Activated naive CD8-positive, alpha-beta T cell treated with anti-CD3 and anti-CD28 coated beads, Interleukin-2, amount 50 U/mL, for 16 hours (primary cell): ENCODE data around the gene ATP5F1D.

Source experiments
- DNase-seq: peaks from one replicate; pipeline ENCODE4 v3.0.0-alpha.2; 2020; ENCODE audit warnings: low read depth, low spot score

ATP5F1D gene

DNA sequence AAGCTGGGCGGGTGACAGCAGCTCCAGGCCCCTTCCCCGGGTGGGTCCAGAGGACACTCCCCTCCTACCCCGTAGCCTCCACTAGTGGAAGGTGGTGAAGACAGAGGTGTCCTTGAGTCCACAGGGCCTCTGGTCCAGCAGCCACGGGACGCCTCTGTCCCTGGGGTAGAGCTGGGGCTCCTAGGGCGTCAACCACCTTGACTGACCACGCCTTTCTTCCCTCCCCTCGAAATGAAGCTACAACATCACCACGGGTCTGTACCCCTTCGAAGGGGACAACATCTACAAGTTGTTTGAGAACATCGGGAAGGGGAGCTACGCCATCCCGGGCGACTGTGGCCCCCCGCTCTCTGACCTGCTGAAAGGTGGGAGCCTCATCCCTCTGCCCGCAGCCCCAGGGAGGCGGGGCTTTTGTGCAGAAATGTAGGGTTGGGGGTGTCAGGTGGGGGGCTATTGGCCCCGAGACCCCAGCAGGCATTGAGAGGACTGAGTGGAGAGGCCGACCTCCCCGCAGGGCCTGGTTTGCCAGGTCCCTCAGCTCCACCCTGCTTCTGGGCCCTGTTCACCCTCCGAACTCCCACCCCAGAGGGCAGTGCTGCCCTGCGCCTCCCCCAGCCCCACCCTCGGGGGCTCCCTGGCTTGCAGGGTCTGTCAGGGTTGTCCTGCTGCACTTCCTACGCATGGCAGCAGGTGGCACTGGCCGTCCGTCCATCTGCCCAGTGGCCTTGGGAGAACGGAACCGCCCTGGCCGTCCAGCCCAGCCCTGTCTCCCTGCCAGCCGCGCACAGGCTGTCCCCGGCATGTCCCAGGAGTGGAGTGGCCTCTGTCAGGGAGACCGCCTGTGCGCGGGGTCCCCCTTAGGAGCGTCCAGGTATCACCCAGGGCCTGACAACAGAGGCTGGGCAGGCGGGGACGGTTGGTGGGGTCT, 20.3 kb upstream of the ATP5F1D start:
- no peak for DNase-seq

- DNase-seq = no peak
Observed at GRCh38 chr19:1221904-1222255, 19.7 kb upstream of the ATP5F1D start.

DNA sequence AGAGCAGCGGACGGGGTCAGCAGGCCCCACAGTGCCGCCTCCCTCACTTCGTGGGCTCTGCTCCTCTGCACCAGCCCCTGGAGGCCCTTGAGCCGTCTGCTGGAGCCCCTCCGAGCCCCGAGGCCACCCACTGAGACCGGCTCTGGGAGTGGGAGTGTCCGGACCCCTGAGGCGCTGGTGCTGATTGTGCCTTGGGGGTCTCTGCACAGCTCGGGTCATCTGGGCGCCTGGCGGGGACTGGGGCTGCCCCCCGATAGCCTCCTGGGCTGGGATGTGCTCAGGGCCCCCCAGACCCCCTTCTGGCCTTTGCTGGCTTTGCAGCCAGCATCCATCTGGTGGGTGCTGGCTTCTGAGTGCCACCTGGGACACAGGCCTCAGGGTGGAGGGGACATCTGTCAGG, 19.2 kb upstream of the ATP5F1D start:
- no peak for DNase-seq

- DNase-seq = no peak
Observed at GRCh38 chr19:1223018-1223855, 18.3 kb upstream of the ATP5F1D start.

GRCh38 chr19:1224047-1224825, 17.3 kb upstream of the ATP5F1D start:
- no peak for DNase-seq

DNA sequence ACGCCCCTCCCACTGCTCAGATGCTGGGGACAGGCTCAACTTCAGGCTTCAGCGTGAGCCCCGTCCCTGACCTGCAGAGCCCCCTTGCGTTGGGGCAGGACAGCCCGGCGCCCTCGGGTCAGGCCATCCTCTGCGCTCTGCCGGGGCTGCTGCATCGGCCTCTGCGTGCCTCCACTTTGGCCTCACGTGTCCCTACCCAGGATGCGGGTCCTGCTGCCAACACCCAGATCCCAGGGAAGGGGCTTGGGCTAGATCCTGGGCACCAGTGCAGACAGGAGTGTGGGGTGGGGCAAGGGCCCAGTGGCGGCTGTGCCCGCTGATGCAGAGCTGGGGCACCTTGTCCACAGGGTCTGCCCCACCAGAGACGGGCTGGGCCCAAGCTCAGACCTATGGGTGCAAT, 16.7 kb upstream of the ATP5F1D start:
- no peak for DNase-seq

DNA sequence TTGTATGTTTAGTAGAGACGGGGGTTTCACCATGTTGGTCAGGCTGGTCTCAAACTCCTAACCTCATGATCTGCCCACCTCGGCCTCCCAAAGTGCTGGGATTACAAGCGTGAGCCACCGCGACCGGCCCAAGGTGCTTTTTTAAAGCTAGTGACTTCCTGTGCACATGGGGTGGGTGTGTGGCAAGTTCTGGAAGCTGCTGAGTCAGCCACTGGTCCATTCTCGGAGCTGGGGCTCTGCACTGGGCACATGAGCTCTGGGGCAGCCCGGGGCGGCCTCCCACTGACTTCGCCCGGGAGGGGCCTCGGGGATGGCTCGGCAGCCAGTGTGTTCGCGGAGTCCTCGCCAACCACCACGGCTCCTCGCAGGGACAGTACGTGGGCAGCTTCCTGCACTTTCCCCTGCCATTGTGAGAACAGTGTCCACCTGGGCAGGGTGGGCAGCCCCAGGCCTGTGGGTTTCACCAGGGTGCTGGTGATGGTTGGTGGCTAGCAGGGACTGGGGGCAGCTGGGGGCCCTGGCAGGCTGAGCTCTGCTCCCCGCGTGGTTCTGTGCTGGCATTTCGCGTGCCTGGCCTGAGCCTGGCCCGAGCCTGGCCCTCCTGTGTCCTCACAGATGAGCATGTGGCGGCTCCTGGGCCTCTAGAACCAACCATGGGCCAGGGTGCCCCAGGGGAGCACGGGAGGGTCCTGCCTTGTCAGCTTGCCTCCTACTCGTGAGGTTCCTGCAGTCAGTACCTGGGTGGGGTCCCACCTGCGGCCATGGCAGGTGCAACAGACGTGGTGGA, 15.9 kb upstream of the ATP5F1D start:
- no peak for DNase-seq

GRCh38 chr19:1226227-1226518, 15.4 kb upstream of the ATP5F1D start:
- no peak for DNase-seq

- no peak for DNase-seq
Observed at GRCh38 chr19:1226522-1227303, 14.8 kb upstream of the ATP5F1D start.

- DNase-seq = no peak
Observed at GRCh38 chr19:1227304-1228054, 14.1 kb upstream of the ATP5F1D start.

DNA sequence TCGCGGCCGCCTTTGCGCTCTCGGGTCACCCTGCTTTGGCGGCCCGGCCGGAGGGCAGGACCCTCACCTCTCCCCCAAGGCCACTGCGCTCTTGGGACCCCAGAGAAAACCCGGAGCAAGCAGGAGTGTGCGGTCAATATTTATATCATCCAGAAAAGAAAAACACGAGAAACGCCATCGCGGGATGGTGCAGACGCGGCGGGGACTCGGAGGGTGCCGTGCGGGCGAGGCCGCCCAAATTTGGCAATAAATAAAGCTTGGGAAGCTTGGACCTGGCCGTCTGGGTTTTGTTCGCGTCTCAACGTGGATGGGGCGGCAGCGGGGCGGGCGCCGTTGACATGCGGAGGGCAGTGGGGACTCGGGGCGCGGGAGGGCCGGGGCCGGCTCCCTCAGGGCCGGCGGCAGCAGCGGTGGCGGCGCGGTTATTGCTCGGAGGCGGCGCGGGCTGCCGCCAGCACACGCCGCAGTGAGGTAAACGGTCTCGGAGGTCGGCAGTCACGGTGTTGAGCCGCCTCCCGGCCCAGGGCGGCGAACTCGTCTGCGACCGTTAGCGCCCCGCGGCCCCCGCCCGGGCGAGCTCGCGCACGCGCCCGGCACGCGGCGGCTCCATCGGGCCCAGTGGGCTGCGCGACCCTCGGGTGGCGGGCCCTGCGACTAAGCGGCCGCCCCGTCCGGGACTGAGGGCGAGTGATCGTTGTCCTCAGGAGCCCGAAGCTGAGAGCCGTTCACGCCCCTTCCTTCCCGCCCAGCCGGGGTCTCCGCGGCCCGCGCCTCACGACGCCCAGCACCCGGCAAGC, 13.2 kb upstream of the ATP5F1D start:
- DNase-seq = no peak

DNA sequence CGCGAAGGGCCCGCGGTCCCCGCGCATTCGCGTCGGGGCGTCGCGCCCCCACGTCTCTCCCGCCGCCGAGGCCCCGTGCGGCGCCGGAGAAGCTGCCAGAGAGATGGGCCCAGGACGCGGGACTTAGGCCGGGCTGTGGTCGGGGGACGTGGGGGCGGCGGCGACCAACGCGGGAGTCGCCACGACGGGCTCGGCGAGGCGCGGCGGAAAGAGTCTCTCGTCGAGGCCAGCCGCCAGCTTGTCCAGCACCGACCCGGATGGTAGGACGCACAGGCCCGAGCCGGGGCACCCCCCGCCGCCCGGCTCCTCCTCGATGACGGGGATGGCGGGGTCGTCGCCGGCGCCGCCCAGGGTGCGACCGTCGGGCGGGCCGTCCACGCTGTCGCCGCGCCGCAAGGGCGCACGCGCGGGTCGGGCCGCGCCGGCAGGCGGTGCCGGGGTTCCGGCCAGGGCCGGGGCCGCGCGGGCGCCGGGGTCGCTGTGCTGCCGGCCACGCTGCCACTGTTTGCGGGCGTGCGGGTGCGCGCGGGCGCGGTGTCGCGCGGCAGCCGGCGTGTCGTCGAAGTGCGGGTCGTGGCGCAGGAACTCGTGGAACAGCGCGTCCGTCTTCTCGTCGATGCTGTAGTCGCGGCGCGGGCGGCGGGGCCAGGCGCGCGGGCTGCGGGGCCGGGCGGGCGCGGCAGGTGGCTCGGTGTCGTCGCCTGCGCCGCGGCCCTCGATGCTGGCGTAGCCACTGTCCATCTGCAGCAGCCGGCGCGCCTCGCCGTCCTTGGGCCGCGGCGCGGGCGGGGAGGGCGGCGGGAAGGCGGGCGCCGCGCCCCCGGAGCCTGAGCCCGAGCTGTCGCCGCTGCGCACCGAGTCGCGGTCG, 12.3 kb upstream of the ATP5F1D start:
- DNase-seq = no peak

DNA sequence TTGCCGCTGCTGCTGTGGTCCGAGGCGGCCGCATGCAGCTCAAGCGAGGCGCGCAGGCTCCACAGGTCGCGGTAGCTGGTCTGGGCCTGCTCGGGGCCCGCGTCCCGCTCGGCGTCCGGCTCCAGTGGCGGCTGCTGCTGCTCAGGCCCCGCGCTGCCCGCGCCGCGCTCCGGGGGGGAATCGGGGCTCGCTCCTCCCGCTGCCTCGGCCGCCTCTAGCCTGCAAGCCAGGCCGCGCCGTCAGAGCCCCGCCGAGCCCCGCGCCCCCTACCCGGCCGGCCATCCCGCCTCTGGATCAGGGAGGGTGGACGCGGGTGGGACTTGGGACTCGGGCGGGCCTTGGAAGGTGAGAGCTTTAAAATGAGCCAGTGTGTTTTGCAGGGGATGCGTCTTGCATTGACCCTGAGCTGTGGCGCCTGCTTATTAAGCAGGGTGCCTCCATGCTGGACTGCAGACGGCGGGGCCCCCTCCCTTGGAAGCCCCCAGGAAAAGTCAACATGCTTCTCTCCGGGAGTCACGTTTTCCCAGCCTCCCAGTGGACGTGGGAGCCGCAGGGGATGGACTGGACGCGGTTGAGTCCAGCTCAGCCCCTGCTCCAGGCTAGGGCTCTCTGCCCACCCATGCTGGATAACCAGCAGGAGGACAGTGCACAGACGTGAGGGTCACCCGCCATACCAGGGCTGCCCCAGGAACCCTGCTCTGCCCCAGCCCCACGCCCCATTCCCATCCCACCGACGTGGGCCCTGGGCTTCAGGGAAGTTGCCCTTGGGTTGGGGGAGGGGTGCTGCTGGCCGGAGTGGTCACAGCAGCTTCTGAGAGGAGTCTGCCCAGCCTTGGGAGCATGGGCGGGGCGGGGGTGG, 11.4 kb upstream of the ATP5F1D start:
- DNase-seq = no peak

DNA sequence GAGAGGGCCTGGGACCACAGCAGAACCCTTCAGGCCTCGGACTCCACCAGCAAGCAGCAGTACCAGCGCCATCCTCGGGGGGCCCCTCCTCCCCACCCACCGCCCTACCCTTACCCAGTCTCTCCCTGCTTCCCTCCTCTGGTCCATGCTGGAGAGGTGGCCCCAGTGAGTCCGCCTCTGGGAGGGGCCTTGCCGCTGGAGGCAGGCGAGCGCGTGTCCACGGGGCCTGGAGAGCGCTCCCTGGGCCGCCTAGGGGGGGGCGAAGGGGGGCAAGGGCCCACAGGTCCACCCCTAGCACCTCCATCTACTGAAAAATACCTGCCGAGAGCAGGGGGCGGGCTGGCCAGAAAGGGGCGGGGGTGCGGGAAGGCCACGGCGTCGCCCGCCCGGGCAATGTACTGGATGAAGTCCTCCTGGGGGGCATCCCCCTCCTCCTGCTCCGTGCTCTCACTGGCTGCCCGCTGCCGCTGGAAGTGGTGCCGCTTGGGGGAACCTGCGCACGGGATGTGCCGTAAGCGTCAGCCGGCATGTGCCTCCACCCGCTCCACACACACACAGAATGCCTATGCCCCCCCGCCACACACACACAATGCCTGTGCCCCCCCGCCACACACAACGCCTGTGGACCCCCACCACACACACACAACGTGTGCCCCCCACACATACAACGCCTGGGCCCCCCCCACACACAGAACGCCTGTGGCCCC, 10.6 kb upstream of the ATP5F1D start:
- no peak for DNase-seq

DNA sequence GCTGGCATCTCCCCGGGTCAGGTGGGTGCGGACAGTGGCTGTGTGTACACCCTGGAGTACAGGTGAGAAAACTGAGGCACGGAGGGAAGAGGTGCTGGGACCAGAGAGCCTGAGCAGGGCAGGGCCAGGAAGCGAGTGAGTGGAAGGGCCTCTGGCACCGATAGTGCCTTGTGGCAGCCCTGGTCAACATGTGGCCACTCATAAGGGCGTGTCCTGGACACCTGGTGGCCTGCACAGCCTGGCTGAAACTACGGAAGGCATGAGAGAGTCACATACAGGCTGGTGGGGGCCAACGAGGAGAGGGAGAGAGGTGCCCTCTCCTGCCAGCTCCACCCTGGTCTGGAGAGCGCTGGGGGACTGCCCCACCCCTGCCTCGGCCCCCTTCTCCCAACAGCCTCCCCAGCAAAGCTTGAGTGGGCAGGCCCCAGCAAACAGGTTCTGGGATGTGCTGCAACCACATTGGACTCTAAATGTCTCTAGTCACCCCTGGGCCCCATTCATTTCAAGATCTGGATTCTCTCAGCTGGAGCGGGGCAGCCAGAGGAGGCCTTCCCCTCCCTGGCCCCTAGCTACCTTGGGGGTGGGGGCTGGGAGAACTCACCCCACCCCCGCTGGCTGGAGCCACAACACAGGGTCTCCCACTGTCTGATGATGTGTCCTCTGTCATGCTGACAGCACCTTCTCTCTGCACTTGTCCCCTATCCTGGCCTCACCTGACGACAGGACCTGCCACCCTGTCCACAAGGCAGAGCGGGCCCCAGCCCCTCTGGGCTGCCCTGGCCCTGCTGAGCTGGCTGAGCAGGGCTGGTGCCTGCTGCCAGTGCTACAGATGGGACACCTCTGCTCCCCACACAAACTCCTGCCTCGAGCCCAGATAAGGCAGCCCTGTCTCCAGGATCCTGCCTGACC, 9.6 kb upstream of the ATP5F1D start:
- no peak for DNase-seq
